HG03139 (cell line): ENCODE measurements around the gene ABITRAM.
"Not testable (repeated sequence)": the region's sequence is repeated elsewhere in the genome, so short reads cannot be mapped to it uniquely, and the experiment has no call there.

ENCODE experiments used
- ATAC-seq: cut with Tn5 transposase; IDR thresholded peaks from one replicate; pipeline ENCODE4 v1.9.1; 2021; ENCODE audit not compliant: unreplicated experiment

Gene ABITRAM

GRCh38 chr9:108934323-108934893, at the start of gene ABITRAM:
Gene ABITRAM (plus strand): TSS chr9:108934400. CDS start chr9:108934487, 87 bp downstream.
- peak; percentile 79 for ATAC-seq

DNA sequence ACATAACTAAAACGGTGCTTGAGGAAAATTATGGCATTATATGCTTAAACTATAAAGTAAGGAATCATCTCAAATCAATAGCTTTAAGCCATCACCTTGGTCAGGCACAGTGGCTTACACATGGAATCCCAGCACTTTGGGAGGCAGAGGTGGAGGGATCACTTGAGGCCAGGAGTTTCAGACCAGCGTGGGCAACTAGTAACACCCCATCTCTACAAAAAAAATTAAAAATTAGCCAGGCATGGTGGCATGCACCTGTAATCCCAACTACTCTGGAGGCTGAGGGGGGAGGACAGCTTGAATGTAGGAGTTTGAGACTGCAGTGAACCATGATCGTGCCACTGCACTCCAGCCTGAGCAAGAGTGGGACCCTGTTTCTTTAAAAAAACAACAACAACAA, 49.5 kb upstream of the ABITRAM start:
- no peak for ATAC-seq

GRCh38 chr9:108885643-108886348, 48.4 kb upstream of the ABITRAM start:
- ATAC-seq: peak; percentile 97

DNA sequence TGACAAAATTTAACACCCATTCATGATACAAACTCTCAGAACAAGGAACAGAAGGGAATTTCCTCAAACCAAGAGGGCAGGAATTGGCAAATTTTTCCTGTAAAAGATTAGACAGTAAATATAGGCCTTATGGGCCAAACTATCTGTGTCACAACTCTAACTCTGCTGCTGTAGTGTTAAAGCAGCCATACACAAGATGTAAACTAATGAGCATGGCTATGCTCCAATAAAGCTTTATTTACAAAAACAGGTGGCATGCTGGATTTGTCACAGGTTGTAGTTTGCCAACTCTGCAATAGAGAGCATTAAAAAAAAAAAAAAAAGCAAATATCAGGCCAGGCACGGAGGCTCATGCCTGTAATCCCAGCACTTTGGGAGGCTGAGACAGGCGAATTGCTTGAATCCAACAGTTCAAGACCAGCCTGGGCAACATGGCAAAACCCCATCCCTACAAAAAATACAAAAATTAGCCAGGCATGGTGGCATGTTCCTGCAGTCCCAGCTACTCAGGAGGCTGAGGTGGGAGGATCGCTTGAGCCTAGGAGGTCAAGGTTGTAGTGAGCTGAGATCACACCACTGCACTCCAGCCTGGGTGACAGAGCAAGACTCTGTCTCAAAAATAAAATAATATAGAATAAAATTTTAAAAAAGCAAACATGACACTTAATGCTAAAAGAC, 47.5 kb upstream of the ABITRAM start:
- not testable (repeated sequence) for ATAC-seq

- ATAC-seq: no peak
Measured at GRCh38 chr9:108889649-108890067, 44.5 kb upstream of the ABITRAM start.

GRCh38 chr9:108894225-108894997, 39.8 kb upstream of the ABITRAM start:
- ATAC-seq: no peak

DNA sequence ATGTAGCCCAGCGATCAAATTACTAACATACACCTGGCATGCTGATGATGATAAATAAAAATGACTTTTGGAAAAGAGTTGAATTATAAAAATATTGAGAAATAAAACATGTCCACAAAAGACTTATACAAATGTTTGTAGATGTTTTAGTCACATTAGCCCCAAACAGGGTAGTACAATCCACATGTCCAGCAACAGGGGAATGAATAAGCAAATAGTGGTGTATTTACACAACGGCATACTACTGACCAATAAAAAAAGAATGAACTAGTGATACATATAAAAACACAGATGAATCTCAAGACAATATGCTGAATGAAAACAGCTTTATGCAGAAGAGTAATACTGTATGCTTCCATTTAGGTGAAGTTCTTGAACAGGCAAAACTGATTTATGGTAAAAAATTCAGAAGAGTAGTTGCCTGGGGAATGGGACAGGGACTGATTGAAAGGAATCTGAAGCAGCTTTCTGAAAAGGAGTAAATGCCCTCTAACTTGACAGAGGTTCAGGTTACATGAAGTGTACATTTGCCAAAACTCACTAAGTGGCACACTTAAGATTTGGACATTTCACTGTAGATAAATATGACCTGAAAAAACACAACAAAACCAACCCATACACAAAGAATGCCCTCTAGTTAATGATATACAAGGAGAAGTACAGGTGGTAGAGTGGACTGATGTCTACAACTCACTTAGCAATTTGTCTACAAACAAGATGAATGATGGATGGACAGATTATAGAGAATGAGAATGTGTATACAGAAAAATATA, 36.7 kb upstream of the ABITRAM start:
- ATAC-seq: no peak

DNA sequence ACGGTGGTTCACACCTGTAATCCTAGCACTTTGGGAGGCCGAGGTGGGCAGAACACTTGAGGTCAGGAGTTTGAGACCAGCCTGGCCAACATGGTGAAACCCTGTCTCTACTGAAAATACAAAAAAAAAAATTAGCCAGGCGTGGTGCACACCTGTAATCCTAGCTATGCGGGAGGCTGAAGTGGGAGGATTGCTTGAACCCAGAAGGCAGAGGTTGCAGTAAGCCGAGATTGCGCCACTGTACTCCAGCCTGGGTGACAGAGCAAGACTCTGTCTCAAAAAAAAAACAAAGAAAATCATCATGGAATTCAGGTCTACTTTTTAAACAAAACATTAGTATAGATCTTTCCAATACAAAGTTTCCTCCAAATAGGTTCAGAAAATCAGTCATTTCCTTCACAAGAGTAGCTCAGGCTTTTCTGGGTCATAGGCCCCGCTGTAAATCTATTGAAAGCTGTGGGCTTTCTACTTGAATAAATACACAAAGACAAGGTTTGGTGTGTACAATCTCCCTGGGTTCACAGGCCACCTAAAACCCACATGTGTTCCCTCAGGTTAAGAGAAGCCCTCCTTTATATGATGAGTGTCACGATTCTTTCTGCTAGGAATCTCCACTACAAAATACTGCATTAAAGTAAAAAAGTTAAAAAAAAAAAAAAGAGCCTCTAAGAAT, 35.0 kb upstream of the ABITRAM start:
- ATAC-seq: not testable (repeated sequence)

- no peak for ATAC-seq
Measured at GRCh38 chr9:108900176-108900575, 34.0 kb upstream of the ABITRAM start.

DNA sequence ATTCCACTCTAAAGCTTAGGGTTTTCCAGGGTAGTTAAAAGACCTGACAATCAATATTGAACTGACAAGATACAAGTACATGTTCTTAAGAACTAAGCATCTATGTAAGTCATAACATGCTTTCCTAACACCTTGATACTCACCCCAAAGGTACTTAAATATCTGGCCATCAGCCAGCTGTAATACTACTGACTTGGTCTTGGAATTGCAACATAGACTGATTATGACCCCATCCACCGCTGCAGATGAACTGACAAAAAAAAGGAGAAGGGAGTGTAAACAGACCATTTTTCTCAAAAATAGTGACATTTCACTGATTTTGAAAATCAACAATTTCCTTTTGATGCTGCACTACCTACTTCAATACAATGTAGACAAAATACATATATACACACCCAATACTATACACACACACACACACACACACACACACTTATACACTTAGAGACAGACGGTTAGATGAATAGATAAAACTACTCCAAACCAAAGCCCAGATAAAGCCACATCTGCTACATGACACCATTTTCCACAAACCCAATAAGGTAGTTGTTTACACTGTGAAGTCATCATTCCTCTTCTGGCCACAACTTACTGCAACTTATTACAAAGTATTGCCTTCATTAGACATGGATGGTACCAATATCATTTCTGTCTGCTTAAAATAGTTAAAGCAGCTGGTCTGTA, 30.6 kb upstream of the ABITRAM start:
- ATAC-seq: no peak

GRCh38 chr9:108904161-108904560, 30.0 kb upstream of the ABITRAM start:
- no peak for ATAC-seq

DNA sequence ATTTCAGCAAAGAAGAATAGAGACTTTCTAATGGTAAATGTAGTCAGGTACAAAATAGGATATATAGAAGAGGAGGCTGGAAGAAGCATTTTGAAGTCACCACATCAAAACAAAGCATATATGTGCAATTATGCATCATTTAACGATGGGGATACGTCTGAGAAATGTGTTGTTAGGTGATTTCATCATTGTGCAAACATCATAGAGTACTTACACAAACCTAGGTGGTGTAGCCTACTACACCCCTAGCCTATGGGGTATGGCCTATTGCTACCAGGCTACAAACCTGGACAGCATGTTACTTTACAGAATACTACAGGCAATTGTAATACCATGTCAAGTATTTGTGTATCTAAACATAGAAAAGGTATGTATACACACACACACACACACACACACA, 28.7 kb upstream of the ABITRAM start:
- ATAC-seq: no peak

- no peak for ATAC-seq
Measured at GRCh38 chr9:108910402-108910801, 23.8 kb upstream of the ABITRAM start.

DNA sequence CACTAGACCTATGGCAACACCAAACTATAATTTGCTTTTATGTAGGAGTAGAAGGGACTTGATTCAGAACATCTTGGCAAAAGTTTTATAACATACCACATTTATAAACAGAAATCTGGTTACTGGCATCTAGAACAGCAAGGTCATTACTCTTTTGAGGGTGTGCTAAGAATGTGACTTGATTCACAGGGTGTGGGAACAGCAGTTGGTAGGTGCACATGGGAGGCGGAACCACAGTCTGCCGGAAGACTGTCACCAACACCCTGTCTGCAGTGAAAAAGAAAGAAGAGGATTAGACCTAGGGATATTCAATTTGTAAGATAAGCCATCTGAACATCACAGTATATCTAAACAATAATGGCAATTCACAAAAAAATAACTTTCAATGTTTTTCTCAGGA, 23.3 kb upstream of the ABITRAM start:
- ATAC-seq: no peak

GRCh38 chr9:108911820-108912219, 22.4 kb upstream of the ABITRAM start:
- ATAC-seq: no peak

DNA sequence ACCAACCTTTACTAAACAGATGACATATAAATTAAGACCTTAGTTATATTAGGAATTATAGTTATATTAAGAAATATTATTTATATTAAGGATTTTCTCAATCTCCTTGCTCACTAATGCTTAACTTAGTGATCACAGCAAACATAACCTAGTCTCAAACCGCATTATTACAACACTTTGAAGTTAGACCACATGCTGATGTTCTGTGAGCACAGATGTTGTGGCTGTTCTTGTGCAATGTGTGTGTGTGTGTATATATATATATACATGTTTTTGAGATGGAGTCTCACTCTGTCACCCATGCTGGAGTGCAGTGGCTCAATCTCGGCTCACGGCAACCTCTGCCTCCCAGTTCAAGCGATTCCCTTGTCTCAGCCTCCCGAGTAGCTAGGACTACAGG, 20.8 kb upstream of the ABITRAM start:
- no peak for ATAC-seq

DNA sequence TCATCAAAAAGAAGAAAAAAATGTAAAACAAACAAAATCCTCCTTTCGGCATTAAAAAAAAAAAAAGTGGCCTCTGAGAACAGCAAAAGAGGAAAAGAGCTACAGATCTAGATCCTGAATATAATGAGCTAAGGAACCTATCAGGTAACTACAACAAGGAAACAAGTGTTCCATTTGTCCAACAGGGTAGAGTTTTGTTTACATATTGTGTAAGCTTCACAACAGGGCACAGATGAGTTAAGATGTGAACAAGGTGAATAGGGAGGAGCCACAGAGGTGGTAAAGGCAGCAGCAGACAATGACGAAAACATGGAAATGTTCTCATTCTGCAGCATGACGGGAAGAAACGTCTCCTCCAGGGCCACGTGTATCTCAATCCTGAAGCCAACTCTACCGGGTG, 14.7 kb upstream of the ABITRAM start:
- no peak for ATAC-seq

- not testable (repeated sequence) for ATAC-seq
Measured at GRCh38 chr9:108920401-108920800, 13.8 kb upstream of the ABITRAM start.

DNA sequence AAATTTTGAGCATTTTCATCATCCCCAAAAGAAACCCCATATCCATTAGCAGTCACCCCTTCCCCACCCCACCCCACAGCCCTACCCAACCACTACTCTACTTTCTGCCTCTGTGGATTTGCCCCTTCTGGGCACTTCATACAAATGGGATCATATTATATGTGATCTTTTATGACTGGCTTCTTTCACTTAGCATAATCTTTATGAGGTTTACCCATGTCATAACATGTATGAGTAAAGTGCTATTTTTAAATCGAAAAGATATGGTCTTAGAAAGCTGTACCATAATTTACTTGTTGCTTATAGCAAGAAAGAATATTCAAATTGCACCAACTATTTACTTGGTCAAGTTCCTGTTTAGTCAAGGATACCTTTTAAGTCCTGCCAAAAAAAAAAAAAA, 13.0 kb upstream of the ABITRAM start:
- ATAC-seq: no peak

GRCh38 chr9:108924466-108924865, 9.7 kb upstream of the ABITRAM start:
- no peak for ATAC-seq
